Right ventricle myocardium superior (tissue), 1 donor: ENCODE measurements around the gene QKI. TPM values are rescaled to one million over a fixed set of nuclear protein-coding genes. Genes with fewer than 3 reads are reported as not detected.
A peak's percentile ranks its signal among the peaks of the same experiment; 100 is the strongest.
"Not testable (repeated sequence)": the region's sequence is repeated elsewhere in the genome, so short reads cannot be mapped to it uniquely, and the experiment has no call there.

ENCODE experiments used
- ATAC-seq: fragments of 200-7000 bp; cut with Tn5 transposase; one replicate; pipeline ENCODE4 v1.9.1; 2020; ENCODE audit warnings: mild to moderate bottlenecking; ENCODE audit not compliant: poor library complexity
- DNase-seq: peaks from one replicate; pipeline ENCODE4 v3.0.0-alpha.2; 2020
- intact Hi-C: fragments of 100-400 bp; cut with DNase I; formaldehyde crosslinking; loops from one replicate; pipeline ENCODE4 v1.11.2; 2022
- total RNA-seq: library from RNA; stranded (reverse); fragmentation: NEBNext Ultra II Directional; extraction: Animal tissue kit (Norgen Biotek cat#: 25700); gene quantifications from one replicate; pipeline ENCODE4 v1.2.1, GENCODE V29; 2021
- donor health status: DM: no; HTN: yes; CAD: no; lungs with severe emphysema.

The QKI gene
- total RNA-seq, 1 donor from 2014 or later: 477 TPM

DNA sequence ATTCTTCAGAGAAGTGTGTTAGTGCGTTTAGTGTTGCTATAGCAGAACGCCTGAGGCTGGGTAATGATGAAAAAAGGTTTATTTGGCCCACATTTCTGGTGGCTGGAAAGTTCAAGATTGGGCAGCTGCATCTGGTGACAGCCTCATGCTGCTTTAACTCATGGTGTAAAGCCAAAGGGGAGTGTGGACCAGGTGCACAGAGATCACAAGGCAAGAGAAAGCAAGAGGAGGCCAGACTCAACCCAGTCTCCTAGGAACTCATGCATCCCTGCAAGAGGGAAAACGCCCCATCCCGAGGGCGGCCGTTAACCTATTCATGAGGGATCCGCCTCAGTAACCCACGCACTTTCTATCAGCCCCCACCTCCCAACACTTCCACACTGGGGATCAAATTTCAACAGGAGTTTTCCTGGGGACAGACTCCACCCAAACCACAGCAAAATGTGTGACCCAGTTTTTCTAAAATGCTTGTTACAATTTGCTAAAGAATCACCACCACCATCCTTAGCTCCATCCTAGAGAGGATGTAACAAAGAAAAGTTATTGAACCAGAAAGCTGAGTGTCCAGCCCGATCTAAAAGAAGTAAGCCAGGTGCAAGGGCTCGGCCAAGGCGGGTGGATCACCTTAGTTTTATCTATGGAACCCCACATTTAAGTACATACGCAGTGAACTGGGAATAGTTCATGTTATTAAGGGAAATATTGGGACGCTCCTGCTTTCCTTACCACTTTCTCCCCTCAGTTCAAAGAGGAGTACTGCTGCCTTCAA is 164.8 kb downstream of the QKI start:
- intact Hi-C loops: loop anchor here (10.0 kb wide), 1 partner anchor 154 kb away; no protein-coding TSS in a partner anchor
- no peak for DNase-seq
- ATAC-seq: peak; percentile 45

DNA sequence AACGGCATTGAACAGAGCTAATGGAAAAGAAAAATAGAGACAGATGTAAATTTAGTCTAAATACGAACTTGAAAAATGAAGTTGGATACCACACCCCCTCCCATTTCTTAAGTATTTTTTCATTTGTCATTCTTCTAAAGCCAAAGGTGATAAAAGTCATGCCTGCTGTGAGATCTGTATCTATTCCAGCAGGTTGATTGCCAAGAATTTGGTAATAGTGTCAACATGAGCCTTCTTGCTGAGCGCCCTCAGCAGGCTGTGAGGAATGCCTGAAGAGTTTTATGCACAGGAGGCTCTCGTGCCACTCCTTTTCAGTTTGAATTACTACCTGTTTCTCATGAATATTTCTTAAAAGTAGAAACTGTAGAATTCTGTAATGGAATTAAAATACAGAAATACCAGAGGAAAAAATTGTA is 165.4 kb downstream of the QKI start:
- no peak for DNase-seq
- intact Hi-C loops: loop anchor here (10.0 kb wide), 2 partner anchors 155 to 375 kb away; no protein-coding TSS in a partner anchor
- peak; percentile 37 for ATAC-seq

DNA sequence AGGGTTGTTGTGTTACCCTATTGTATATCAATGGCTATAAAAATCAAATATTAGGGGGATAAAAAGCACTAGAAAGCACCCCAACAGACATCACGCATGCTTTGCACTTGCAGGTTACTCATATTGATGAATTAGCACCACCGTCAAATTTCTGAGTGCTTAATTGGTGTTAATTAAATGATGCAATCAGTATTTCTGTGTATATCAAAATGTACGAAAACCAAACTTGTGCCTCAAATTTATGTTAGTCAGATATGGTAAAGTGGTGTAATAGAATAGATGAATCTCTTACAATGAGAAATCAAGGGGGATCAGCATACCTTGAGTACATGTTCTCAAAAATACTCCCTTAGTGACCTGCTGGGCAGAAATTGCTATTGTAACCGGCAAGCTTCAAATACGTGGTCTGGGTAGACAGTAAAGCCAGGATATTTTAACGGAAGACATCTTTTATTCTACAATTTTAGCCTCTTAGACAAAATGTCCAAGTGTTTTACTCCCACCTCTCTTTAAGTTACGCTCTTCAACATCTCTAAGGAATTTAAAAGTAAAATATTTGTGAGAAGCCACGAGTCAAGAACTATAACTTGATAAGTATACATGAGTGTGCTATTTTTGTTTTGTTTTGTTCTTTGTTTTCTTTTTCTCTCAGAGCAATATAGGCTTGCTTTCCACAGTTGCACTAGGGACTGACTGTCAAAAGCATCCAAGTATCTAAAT is 166.0 kb downstream of the QKI start:
- intact Hi-C loops: loop anchor here (10.0 kb wide), 1 partner anchor 374 kb away; no protein-coding TSS in a partner anchor
- no peak for DNase-seq
- peak; percentile 6 for ATAC-seq

DNA sequence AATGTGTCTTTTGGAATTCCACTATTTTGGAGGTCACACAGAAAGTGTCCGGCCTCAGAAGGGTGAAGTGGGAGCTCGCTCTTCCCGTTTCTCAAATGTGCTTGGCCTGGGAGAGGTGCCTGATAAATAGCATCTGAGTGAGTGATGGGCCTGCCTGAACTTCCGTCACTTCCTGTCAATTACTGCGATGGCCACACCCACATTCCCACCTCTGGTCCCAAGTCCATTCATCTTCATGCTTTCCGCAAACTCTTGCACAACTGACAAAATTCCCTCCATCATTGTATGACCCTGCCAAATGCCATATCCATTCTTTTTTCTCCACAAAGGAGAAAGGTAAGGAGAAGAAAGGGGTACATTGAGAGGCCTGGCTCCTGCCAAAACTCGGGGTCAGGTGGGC is 169.0 kb downstream of the QKI start:
- intact Hi-C loops: loop anchor here (10.0 kb wide), 1 partner anchor 371 kb away; no protein-coding TSS in a partner anchor
- ATAC-seq (no peak), DNase-seq (no peak)

DNA sequence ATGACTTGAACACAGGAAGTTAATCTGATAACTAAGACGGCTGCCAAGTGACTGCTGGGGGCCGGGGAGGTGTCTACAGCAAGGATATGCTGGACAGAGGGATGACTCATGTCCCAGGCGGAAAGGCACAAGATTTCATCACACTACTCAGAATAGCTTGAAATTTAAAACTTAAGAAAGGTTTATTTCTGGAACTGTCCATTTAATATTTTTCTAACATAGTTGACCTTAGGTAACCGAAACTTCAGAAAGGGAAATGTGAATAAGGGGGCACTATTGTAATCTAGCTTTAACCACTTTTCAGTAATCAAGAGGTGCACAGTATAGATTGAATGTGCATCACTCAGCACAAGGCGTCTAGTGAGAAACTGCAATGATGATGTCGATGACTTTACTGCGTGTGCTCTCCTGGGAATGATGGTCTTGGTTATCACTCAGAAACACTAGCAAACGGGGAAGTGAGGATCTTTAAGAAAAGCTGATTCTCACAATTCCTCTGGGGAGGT is 171.5 kb downstream of the QKI start:
- ATAC-seq: peak; percentile 69
- intact Hi-C loops: loop anchor here (10.0 kb wide), 1 partner anchor 369 kb away; no protein-coding TSS in a partner anchor
- peak; percentile 72 for DNase-seq

DNA sequence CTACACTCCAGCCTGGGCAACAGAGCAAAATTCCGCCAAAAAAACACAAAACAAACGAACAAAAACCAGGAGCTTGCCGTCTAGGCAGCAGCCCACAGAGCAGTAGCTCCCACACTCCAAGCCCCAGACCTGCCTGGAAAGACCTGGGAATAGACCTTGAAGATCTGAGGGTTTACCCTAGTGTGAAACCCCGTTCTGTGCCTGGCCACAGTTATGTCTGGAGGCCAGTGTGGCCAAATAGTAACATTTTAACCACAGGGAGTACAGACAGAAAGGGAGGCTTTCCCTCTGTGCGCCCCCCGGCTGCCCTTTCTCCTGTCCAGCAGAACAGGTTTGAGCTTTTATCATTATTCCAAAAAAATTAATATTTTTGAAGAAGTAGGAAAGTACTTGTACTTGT is 172.4 kb downstream of the QKI start:
- no peak for ATAC-seq
- no peak for DNase-seq
- intact Hi-C loops: loop anchor here (10.0 kb wide), 1 partner anchor 368 kb away; no protein-coding TSS in a partner anchor

DNA sequence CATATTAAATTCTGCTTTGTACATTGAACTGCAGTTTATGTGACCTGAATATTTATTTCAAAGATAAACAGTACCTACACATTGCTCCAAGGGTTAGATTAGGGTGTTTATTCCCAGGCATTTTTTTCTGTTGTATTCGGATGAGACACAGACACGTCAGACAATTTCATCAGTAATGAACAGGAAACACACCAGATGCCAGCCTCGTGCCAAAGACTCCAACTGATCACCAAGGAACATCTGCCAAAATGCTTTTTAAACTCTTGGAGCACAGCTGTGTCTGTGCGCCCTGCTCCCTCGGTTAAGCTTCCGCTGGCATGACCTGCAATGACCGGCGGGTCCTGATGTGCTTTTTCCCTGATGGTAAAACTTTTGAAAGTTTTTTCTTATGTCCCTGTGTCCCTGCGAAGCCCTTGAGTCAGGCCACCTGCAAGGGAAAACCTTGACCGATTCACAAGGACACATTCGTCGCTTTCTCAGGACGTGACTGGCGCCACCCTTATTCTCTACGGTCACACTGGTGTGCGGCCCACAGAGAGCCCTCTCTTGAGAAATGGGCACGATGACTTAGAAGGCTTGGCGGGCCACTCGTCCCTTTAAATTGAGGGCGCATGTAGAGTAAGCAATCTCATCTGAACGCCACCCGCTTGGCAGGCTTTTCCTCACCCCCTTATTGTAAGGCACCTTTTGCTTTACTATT is 173.9 kb downstream of the QKI start:
- no peak for ATAC-seq
- intact Hi-C loops: loop anchor here (10.0 kb wide), 1 partner anchor 366 kb away; no protein-coding TSS in a partner anchor
- no peak for DNase-seq

DNA sequence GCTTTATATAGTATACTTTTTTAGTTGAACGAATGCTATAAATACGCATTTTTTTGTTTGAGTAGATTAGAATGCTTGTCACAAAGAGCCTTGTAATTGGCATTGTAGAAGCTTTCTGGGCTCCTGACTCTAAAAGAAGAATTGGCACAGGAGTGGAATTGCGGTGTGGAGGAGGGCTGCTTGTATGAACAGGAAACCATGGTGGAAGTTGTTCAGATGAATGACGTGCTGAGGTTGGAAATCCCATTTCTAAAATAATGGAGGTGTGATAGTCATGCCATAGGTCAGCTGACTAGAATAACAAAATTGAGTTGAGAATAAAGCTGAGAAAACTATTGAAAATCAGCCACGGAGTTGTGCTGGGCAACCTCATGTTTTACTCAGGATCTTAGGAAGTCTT is 174.9 kb downstream of the QKI start:
- intact Hi-C loops: loop anchor here (10.0 kb wide), 1 partner anchor 365 kb away; no protein-coding TSS in a partner anchor

DNA sequence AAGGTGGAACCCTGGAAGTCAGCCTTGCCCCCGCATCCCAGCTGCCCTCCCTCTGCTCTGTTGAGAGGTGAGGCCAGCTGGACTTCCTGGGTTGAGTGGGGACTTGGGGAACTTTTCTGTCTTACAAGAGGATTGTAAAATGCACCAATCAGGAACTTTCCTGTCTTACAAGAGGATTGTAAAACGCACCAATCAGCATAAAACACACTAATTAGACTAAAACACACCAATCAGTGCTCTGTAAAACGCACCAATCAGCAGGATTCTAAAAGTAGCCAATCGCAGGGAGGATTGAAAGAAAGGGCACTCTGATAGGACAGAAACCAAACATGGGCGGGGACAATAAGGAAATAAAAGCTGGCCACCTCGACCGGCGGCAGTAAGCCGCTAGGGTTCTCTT is 175.6 kb downstream of the QKI start:
- DNase-seq, intact Hi-C loops, ATAC-seq: not testable (repeated sequence)

More for the DNA sequence above, 174.9 kb downstream of the QKI start:
- ATAC-seq (no peak), DNase-seq (no peak)

DNA sequence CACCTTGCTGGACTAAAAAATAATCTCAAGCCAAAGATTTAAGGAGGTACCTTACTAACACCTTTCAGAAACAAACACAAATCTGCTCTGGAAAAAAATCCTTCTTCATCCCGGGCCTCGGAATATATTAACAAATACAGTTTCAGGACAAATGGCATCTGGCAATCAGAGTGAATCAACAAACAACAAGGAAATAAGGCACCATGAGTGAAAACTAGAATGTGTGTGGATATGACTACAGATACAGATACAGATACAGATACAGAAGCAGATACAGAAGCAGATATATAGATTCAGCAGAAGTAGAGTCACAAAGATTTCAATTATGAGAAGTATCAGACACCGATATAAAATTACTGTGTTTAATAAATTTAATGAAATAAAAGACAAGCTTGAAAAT is 178.4 kb downstream of the QKI start:
- intact Hi-C loops: no loop called here

DNA sequence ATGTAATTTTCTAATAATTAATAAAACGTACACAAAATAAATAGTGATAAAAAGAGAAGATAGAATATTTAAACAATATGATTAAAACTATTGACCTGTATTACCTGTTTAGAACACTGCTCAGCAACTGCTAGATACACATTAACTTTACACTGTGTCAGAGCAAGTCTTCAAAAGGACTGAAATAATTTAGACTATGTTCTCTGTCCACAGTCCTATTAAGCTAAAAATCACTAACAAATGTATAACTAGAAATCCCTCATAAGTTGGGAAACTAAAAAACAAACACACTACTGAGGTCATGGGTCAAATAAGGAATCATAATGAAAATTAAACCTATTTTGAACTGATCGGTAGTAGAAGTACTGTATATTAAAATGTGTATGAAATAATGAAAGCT is 181.7 kb downstream of the QKI start:
- intact Hi-C loops: no loop called here
- DNase-seq (no peak), ATAC-seq (no peak)

More for the DNA sequence above, 178.4 kb downstream of the QKI start:
- ATAC-seq (no peak), DNase-seq (no peak)

DNA sequence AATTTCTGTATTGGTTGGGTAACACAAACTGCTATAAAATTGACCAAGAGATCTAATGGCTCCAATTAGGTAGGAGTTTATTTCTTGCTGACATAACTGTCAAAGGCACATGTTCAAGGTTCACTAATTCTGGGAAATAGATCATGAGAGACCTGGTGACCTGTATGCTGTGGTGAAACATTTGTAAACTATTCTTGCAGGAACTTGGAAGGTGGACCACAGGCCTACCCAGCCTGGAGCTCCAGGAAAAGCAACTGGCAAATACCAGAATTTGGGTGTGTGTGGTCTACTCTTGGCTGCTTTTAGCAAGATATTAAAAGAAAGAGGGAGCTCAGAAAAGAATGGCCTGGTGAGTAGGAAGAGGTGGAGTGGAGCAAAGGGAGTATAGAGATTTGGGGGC is 184.6 kb downstream of the QKI start:
- DNase-seq (no peak), ATAC-seq (no peak)
- intact Hi-C loops: no loop called here

DNA sequence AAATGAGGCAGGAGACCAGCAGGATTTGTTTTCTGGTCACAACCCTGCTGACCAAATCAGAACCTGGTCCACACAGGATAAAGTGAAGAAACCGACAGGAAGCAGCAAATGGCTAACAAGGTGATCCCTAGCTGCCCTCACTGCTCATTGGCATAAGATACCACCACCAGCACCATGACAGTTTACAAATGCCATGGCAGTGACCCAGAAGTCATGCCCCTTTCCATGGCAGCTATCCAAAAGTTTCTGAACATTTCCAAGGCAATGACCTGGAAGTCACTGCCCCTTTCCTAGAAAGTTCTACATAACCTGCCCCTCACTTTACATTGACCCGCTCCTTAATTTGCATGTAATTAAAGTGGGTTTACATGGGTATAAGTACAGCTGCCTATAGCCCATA is 185.2 kb downstream of the QKI start:
- no peak for DNase-seq
- intact Hi-C loops: no loop called here
- no peak for ATAC-seq

DNA sequence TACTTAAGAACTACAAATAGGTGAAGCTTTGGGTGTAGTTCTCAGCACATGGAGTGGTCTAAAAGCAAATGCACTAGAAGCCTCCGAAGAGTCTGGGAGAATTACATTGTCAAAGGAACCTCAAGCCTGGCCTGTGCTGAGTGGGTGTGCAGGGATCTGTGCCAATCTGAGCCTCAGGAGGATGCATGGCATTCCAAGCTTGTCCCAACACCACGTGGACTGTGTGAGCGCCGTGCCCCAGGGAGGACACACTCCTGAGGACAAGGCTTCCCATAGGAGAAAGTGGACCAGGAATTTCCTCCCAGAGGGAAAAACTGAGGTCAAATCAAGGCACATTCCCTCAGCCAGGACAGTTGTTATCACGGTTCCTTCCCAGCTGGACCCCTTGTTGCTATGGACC is 185.8 kb downstream of the QKI start:
- intact Hi-C loops: no loop called here
- no peak for DNase-seq
- ATAC-seq: no peak

DNA sequence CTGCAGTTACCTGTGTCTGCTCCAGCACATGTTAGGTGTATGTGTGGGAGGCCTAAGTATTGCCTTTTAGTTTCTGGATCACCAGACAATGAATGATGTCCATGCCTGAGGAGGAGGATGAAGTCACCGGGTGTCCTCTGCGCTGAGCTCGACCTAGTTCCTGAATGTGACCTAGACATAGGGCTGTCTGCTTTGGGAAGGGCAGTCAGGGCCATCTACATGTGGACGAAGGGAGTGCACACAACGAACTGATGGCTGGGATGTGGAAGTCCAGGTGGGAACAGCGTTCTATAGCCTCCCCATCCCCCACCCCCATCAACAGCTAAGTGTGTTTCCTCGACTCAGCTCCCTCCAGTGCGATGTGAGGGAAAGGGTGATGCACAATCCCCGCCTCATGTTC is 186.3 kb downstream of the QKI start:
- intact Hi-C loops: no loop called here
- DNase-seq (no peak), ATAC-seq (no peak)

DNA sequence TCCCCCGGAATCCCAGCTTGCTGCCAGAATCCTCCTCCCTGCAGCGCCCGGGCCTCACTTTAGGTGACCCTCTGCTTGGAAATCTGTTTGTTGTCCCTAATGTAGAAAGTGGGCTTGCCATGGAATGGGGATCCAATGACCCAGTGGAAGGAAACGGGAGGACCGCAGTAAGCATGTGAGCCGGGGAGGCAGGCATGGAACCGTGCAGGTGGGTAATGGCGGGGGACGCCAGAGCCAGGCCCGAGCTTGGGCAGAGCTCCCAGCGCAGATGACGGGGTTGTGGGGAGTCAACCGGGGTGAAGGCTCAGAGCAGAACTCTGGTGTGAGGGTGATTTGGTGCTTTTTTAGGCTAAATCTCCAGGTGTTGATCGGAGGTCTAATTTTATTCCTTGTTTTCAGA is 188.3 kb downstream of the QKI start:
- intact Hi-C loops: no loop called here
- ATAC-seq: no peak
- no peak for DNase-seq

DNA sequence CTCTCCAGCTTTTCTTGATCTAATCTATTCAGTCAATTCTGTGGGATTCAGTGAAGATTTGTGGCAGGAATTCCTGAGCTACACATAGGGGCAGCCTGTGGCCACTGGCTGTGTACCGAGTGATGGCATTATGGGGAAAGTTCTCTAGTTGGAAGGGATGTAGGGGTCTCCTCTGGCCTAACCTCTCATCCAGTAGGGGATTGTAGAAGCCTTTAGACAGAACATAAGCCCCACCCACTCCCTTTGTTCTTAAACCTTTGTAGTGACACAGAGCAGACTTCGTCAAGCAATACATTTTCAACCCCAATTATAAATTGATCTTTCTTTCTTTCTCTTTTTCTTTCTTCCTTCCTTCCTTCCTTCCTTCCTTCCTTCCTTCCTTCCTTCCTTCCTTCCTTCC is 188.9 kb downstream of the QKI start:
- intact Hi-C loops: no loop called here

DNA sequence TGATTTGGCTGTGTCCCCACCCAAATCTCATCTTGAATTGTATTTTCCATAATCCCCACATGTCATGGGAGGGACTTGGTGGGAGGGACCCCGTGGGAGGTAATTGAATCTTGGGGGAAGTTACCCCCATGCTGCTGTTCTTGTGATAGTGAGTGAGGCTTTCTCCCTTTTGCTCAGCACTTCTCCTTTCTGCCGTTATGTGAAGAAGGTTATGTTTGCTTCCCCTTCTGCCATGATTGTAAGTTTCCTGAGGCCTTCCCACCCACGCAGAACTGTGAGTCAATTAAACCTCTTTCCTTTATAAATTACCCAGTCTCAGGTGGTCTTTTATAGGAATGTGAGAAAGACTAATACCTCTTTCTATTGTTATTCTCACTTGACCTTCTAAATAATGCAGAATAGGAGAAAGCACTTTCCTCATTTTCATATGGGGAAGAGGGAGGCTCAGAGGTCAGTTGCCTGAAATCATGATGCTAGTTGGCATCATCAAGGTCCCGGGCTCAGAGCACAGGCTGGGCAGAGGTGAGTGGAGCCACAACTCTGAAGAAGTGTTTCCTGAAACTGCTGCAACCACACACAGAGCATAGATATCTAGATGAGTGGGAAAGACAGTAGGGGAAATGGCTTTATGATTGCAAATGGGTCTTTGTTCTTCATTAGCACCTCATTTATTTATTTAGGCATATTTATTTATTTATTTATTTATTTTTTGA is 191.0 kb downstream of the QKI start:
- intact Hi-C loops: no loop called here
- DNase-seq (no peak), ATAC-seq (no peak)

More for the DNA sequence above, 188.9 kb downstream of the QKI start:
- DNase-seq (no peak), ATAC-seq (no peak)
